IPS-20b (cell line): ENCODE results near the gene ARFIP1.
"Not testable (repeated sequence)": the region's sequence is repeated elsewhere in the genome, so short reads cannot be mapped to it uniquely, and the experiment has no call there.

Source experiments
- H3K27ac ChIP-seq: one replicate; pipeline ENCODE4 v1.5.1; 2013; ENCODE audit warnings: low read length
- H3K27me3 ChIP-seq: 2 replicates; pipeline ENCODE4 v1.6.1; 2013; ENCODE audit warnings: mild to moderate bottlenecking, low read length, inconsistent platforms; ENCODE audit not compliant: insufficient read depth
- H3K36me3 ChIP-seq: 2 replicates; pipeline ENCODE4 v1.6.1; 2013; ENCODE audit warnings: low read depth, mild to moderate bottlenecking, inconsistent platforms, low read length, moderate library complexity; ENCODE audit not compliant: insufficient read depth
- H3K4me1 ChIP-seq: 2 replicates; pipeline ENCODE4 v1.6.1; 2013; ENCODE audit warnings: mild to moderate bottlenecking, control low read depth, inconsistent platforms, low read length, moderate library complexity; ENCODE audit not compliant: insufficient read depth
- H3K4me3 ChIP-seq: 2 replicates; pipeline ENCODE4 v1.5.1; 2013; ENCODE audit warnings: mild to moderate bottlenecking, low read length, inconsistent platforms
- H3K9ac ChIP-seq: 2 replicates; pipeline ENCODE4 v1.6.1; 2013; ENCODE audit warnings: low read depth, mild to moderate bottlenecking, inconsistent platforms, low read length, moderate library complexity
- H3K9me3 ChIP-seq: 2 replicates; pipeline ENCODE4 v1.6.1; 2013; ENCODE audit warnings: mild to moderate bottlenecking, low read depth, low read length, inconsistent platforms; ENCODE audit not compliant: insufficient read depth

ARFIP1 gene

DNA sequence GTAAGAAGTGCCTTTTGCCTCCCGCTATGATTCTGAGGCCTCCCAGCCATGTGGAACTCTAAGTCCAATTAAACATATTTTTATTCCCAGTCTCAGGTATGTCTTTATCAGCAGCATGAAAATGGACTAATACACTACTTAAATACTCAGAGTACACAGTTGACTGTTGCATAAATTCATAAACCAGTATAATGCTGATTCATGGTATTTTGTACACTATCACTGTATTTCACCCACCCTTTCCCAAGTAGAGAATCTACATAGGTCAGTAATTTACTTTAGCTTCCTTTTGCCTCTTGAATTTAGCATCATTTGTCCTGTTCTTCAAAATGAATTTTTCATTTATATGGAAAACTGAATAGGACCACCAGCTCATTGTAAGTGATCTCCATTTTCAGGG is 98.1 kb downstream of the ARFIP1 start:
- H3K9ac ChIP-seq, result no peak overlapping the region

GRCh38 chr4:152880263-152880662 is 100.5 kb downstream of the ARFIP1 start:
- Histone ChIP-seq H3K27me3 (no peaks in the 10 kb centered on the region), H3K9me3 (no peaks in the 10 kb centered on the region; the same call in none of the 2 replicates), H3K9ac (no peak overlapping the region), H3K4me1 (peaks cover 6% of the 10 kb centered on the region), H3K27ac (no peak overlapping the region), H3K4me3 (no peak overlapping the region), H3K36me3 (peaks cover 39% of the 10 kb centered on the region)

More for the DNA sequence above, 98.1 kb downstream of the ARFIP1 start:
- H3K4me1 ChIP-seq, result no peaks in the 10 kb centered on the region
- peaks cover 43% of the 10 kb centered on the region for H3K36me3 ChIP-seq
- no peak overlapping the region for H3K4me3 ChIP-seq
- no peak overlapping the region for H3K27ac ChIP-seq
- no peaks in the 10 kb centered on the region for H3K27me3 ChIP-seq
- no peaks in the 10 kb centered on the region; the same call in none of the 2 replicates for H3K9me3 ChIP-seq

DNA sequence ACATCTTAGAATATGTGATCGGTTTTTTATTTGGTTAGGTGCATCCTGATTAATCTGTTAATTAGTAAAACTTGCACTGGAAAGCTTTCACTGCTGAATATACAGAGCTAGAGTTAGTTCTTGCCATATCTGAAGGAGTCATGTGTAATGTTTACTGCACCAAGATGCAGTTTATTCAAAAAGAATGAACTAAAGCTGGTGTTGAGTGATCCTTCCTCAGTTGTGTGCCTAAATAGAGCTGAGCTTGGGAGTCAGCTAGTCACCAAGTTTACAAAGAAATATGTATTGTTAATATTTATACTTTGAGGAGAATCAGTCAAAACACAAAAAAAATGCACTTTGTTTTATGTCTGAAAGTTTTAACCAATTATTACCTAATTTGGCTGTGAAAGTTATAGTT is 102.2 kb downstream of the ARFIP1 start:
- no peaks in the 10 kb centered on the region for H3K27me3 ChIP-seq
- H3K9ac ChIP-seq, result no peak overlapping the region
- no peaks in the 10 kb centered on the region; the same call in 1 of the 2 replicates for H3K9me3 ChIP-seq
- peaks cover 18% of the 10 kb centered on the region for H3K4me1 ChIP-seq
- H3K4me3 ChIP-seq, result no peak overlapping the region
- no peak overlapping the region for H3K27ac ChIP-seq
- H3K36me3 ChIP-seq, result peaks cover 25% of the 10 kb centered on the region

- no peaks in the 10 kb centered on the region for H3K9me3 ChIP-seq
- H3K27ac ChIP-seq, result no peak overlapping the region
- no peaks in the 10 kb centered on the region for H3K27me3 ChIP-seq
- peaks cover 18% of the 10 kb centered on the region for H3K4me1 ChIP-seq
- H3K36me3 ChIP-seq, result peaks cover 26% of the 10 kb centered on the region
- no peak overlapping the region for H3K9ac ChIP-seq
- H3K4me3 ChIP-seq, result no peak overlapping the region
Observed at GRCh38 chr4:152885185-152885584, 105.4 kb downstream of the ARFIP1 start.

DNA sequence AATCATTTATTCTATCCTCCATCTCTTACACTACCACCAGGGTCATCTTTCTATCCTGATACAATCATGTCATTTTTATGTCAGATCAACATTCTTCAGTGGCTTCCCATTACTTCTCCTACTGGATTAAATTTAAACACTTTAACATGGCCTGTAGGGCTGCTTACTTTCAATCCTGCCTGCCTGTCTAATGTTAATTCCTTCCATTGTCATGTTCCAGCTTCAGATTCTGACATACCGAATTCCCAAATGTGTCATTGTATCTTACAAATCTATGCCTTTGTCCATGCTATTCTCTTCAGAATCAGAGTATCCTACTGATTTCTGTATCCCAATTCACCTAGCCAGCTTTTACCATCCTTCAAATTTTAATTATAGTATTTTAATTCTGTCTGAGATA is 106.4 kb downstream of the ARFIP1 start:
- Histone ChIP-seq H3K36me3 (peaks cover 26% of the 10 kb centered on the region), H3K4me1 (peaks cover 18% of the 10 kb centered on the region), H3K9ac (no peak overlapping the region), H3K4me3 (no peak overlapping the region), H3K9me3 (no peaks in the 10 kb centered on the region), H3K27ac (no peak overlapping the region), H3K27me3 (no peaks in the 10 kb centered on the region)

GRCh38 chr4:152887981-152888380 is 108.2 kb downstream of the ARFIP1 start:
- Histone ChIP-seq H3K27ac (no peak overlapping the region), H3K36me3 (peaks cover 24% of the 10 kb centered on the region), H3K4me3 (no peak overlapping the region), H3K27me3 (no peaks in the 10 kb centered on the region), H3K9me3 (no peaks in the 10 kb centered on the region), H3K9ac (no peak overlapping the region), H3K4me1 (peaks cover 24% of the 10 kb centered on the region)

- Histone ChIP-seq H3K4me1 (peaks cover 5% of the 10 kb centered on the region; the same call in 1 of the 2 replicates), H3K4me3 (no peak overlapping the region), H3K27me3 (no peaks in the 10 kb centered on the region), H3K36me3 (peaks cover 17% of the 10 kb centered on the region), H3K27ac (no peak overlapping the region), H3K9me3 (no peaks in the 10 kb centered on the region), H3K9ac (no peak overlapping the region)
Observed at GRCh38 chr4:152892974-152893373, 113.2 kb downstream of the ARFIP1 start.

GRCh38 chr4:152894673-152895072 is 114.9 kb downstream of the ARFIP1 start:
- Histone ChIP-seq H3K36me3 (0 out of 2 replicates have a peak, but pooled peaks cover 4% of the 10 kb centered on the region), H3K27ac (no peak overlapping the region), H3K9ac (no peak overlapping the region), H3K4me1 (peaks cover 5% of the 10 kb centered on the region; the same call in 1 of the 2 replicates), H3K27me3 (no peaks in the 10 kb centered on the region), H3K4me3 (no peak overlapping the region), H3K9me3 (no peaks in the 10 kb centered on the region)

DNA sequence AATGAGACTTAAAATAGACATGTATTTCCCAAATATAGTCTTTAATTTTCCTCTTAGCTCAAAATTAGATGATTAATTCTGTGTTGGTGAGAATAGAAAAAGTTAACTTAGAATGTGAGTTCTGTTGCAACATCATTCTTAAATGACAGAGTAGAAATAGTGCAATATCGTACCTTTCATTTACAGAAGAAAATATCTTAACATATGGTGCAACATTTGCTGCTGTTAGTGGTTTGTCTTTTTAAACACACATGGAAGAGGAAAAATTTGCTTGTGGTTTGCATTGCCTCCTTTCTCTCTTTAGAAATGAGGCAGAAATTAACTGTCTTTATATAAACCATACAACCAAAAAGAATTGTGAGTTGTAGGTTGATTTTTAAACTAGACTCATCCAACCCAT is 117.1 kb downstream of the ARFIP1 start:
- Histone ChIP-seq H3K27ac (no peak overlapping the region), H3K9me3 (no peaks in the 10 kb centered on the region), H3K9ac (no peak overlapping the region), H3K4me1 (peaks cover 5% of the 10 kb centered on the region; the same call in 1 of the 2 replicates), H3K27me3 (no peaks in the 10 kb centered on the region), H3K36me3 (0 out of 2 replicates have a peak, but pooled peaks cover 4% of the 10 kb centered on the region), H3K4me3 (no peak overlapping the region)

DNA sequence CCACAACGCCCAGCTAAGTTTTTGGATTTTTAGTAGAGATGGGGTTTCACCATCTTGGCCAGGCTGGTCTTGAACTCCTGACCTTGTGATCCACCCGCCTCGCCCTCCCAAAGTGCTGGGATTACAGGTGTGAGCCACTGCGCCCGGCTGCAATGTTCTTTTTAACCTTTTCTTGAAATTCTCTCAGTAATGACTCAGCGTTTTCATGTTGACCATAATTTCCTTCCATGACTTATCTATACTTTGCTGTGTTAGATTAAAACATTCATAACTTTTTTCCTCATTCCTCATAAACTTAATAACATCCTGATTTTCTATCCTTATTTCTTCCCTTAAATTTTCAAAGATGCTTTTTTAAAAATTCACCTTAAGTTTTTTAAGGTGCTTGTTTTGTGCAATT is 118.4 kb downstream of the ARFIP1 start:
- H3K9me3 ChIP-seq, H3K4me3 ChIP-seq, H3K36me3 ChIP-seq, H3K27me3 ChIP-seq, H3K27ac ChIP-seq, H3K4me1 ChIP-seq, H3K9ac ChIP-seq: not testable (repeated sequence)

DNA sequence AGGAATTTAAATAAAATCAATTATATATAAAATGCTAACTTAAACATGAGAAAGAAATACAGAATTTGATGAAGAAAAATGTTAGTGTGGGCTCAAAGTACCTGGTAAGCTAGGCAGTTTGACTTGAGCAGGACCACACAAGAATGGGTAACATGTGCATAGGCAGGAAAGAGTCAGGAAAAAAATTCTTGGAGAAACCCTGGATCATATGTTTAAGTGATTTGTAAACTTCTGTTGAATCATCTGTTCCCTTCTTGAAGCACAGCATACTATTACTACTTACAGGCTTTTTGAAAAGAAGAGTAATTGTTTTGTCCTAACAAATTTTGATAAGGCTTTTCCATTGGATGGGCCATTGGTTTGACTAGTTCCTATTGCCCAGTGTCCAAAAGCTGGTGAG is 118.9 kb downstream of the ARFIP1 start:
- Histone ChIP-seq H3K36me3 (no peaks in the 10 kb centered on the region), H3K9ac (no peak overlapping the region), H3K4me3 (no peak overlapping the region), H3K4me1 (peaks cover 4% of the 10 kb centered on the region; the same call in 1 of the 2 replicates), H3K27me3 (no peaks in the 10 kb centered on the region), H3K9me3 (no peaks in the 10 kb centered on the region), H3K27ac (no peak overlapping the region)

DNA sequence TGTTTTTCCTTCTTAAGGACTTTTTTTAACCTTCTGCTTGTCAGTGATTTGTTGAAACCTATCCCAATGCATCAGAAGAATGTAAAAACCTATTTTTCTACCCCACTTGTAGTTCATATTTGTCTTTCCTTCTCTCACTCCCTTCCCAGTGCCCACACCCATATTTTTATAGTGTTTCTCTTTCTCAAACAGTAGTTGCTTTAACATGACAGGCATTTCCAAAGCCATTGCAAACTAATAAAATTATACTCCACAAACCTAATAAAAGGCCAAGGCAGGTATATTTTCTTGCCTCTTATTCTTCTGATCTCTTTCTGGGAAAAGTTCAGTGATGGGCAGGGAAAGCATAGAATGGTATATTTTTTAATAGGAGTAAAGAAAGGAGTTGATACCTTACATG is 120.6 kb downstream of the ARFIP1 start:
- Histone ChIP-seq H3K27ac (no peak overlapping the region), H3K4me3 (no peak overlapping the region)

More for the DNA sequence above, 120.6 kb downstream of the ARFIP1 start:
- H3K9ac ChIP-seq, result no peak overlapping the region
- H3K27me3 ChIP-seq, result no peaks in the 10 kb centered on the region
- H3K36me3 ChIP-seq, result no peaks in the 10 kb centered on the region
- peaks cover 4% of the 10 kb centered on the region; the same call in 1 of the 2 replicates for H3K4me1 ChIP-seq
- no peaks in the 10 kb centered on the region for H3K9me3 ChIP-seq
